ENCODE data around the gene HPSE2.

The HPSE2 gene

GRCh38 chr10:98423691-98424120 lies 811.9 kb downstream of the HPSE2 start:
- DNase-seq = no peak

GRCh38 chr10:98422182-98422581 lies 813.5 kb downstream of the HPSE2 start:
- no peak for DNase-seq

GRCh38 chr10:98420786-98421185 lies 814.9 kb downstream of the HPSE2 start:
- DNase-seq = no peak

GRCh38 chr10:98419469-98420261 lies 816.0 kb downstream of the HPSE2 start:
- no peak for DNase-seq

GRCh38 chr10:98418665-98419468 lies 816.8 kb downstream of the HPSE2 start:
- no peak for DNase-seq

- no peak for DNase-seq
These were observed 817.5 kb downstream of the HPSE2 start for GRCh38 chr10:98417973-98418664.

- no peak for DNase-seq
These were observed 818.1 kb downstream of the HPSE2 start for GRCh38 chr10:98417481-98417959.

GRCh38 chr10:98416606-98417388 lies 818.9 kb downstream of the HPSE2 start:
- DNase-seq = no peak

GRCh38 chr10:98415731-98416119 lies 819.9 kb downstream of the HPSE2 start:
- no peak for DNase-seq

- peak; percentile 69 for DNase-seq
These were observed 820.5 kb downstream of the HPSE2 start, which contains the start of gene PYROXD2 for GRCh38 chr10:98414932-98415730. Gene PYROXD2 (minus strand): TSS chr10:98415182. CDS start chr10:98415135, 47 bp downstream.

GRCh38 chr10:98414578-98414931 lies 821.1 kb downstream of the HPSE2 start:
- no peak for DNase-seq

- no peak for DNase-seq
These were observed 823.9 kb downstream of the HPSE2 start for GRCh38 chr10:98411768-98412167.

- DNase-seq = no peak
These were observed 824.5 kb downstream of the HPSE2 start for GRCh38 chr10:98411166-98411565.

GRCh38 chr10:98410759-98411158 lies 824.9 kb downstream of the HPSE2 start:
- no peak for DNase-seq

GRCh38 chr10:98410135-98410743 lies 825.4 kb downstream of the HPSE2 start:
- DNase-seq = no peak

GRCh38 chr10:98408799-98409198 lies 826.9 kb downstream of the HPSE2 start:
- no peak for DNase-seq

- no peak for DNase-seq
These were observed 827.9 kb downstream of the HPSE2 start for GRCh38 chr10:98407744-98408241.
